NCI-H2196 (cell line): ENCODE results near the gene CALML4.

ENCODE experiments used
- DNase-seq: peaks from one replicate; lab custom pipeline; 2025; ENCODE audit not compliant: unreplicated experiment; lab: John Stamatoyannopoulos, UW

CALML4 gene

DNA sequence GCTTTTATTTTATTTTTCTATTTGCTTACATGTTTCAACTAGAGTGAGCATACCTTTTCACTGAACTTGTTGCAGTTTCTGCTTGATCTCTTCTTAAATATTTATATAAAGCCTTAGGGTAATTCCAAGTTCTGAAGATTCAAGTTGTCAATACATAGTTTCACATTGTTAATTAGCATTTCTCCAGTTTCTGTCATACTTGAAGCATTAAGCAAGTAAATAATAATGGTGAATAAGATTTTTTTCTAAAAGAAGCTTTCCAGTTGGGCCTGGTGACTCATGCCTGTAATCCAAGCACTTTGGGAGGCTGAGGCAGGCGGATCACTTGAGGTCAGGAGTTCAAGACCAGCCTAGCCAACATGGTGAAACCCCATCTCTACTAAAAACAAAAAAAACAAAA lies 53.9 kb downstream of the CALML4 start:
- DNase-seq = no peak

GRCh38 chr15:68150187-68150586 lies 54.9 kb downstream of the CALML4 start:
- DNase-seq = no peak

GRCh38 chr15:68149059-68149458 lies 56.1 kb downstream of the CALML4 start:
- no peak for DNase-seq

DNA sequence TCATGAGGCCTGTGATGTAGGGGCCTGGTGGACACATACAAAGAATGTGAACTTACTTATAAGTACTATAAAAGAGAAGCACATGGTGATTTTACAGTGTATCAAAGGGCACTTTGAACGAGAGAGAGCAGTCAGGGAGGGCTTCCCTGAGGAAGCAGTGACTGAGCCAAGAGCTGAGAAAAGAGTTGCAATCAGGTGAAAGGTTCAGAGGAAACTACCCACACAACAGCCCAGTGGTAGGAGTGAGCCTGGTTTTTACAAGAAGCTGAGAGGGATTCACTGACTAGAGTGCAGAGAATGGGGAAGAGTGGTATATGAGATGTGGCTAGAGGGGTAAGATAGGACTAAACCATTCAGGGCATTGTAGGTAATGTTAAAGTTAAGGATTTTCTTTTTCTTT lies 57.1 kb downstream of the CALML4 start:
- no peak for DNase-seq

DNA sequence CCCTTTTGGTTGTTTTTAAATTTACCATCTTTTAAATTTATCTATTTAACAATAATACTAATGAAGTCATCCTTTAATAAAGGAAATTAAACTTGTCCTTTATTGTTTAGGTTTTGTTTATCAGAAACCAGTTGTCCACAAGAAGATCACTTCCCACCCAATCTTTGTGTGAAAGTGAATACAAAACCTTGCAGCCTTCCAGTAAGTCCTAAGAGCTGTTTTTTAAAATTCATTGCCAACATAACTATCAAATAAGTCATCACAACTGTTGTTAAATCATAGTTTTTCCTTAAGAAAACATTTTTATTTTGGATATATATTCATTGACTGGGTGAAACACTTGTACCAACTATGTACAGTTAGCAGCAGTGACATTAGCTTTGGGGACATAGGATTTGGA lies 59.4 kb downstream of the CALML4 start:
- DNase-seq = no peak

DNA sequence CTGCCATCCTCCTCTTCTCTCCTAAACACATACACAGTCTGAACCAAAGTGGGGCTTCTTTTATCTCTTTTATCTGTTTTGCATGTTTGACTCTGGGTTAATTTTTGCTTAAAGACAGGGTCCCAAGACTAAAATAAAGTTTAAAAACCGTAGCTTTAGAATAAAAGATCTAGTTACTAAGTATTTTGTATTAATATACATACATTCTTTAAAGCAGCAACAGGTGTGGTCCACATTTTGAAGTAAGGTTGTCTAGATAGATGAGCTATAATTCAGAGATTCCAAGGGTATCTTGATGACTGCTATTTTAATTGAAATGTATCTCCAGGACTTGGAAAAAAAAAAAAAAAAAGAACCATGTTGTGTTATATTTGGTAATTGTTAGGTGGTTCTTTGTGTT lies 61.3 kb downstream of the CALML4 start:
- no peak for DNase-seq

GRCh38 chr15:68143129-68143528 lies 62.0 kb downstream of the CALML4 start:
- DNase-seq = no peak
